Neural progenitor cell (in vitro differentiated cells): ENCODE results near the gene SCYGR5.

Experiments used
- CTCF ChIP-seq: fragments of 200-600 bp; sonication (generic); IDR thresholded peaks from 2 replicates; pipeline ENCODE4 v1.5.1; 2017; ENCODE audit warnings: antibody characterized with exemption, mild to moderate bottlenecking
- EZH2 ChIP-seq: fragments of 200-600 bp; sonication (generic); IDR thresholded peaks from 2 replicates; pipeline ENCODE4 v1.6.1; 2017; ENCODE audit warnings: antibody characterized with exemption, mild to moderate bottlenecking, moderate library complexity
- EZH2phosphoT487 ChIP-seq: fragments of 200-600 bp; sonication (generic); IDR thresholded peaks from 2 replicates; pipeline ENCODE4 v1.6.1; 2017; ENCODE audit warnings: antibody characterized with exemption

GRCh38 chr2:227657199-227657845 is 9.3 kb upstream of the SCYGR5 start:
- TF ChIP-seq CTCF (no peak), EZH2phosphoT487 (no peak), EZH2 (no peak)
